Astrocyte of the cerebellum (primary cell): ENCODE results near the gene SLC31A1.

Source experiments
- DNase-seq: peaks from one replicate; pipeline ENCODE4 v3.0.0-alpha.2; 2011; ENCODE audit warnings: low read depth
- H3K4me3 ChIP-seq: 2 replicates; pipeline ENCODE4 v1.5.1; 2011; ENCODE audit warnings: mild to moderate bottlenecking, low read depth, low read length, moderate library complexity
- in situ Hi-C: cut with HindIII; loops from 2 replicates; pipeline ENCODE4 v1.10.0; 2017; ENCODE audit warnings: low sequenced_read_pairs
- TF ChIP-seq, protein P1 (sequence below): IDR thresholded peaks from 2 replicates; pipeline ENCODE4 v1.5.1; 2012; ENCODE audit warnings: low read length, low read depth, moderate library complexity, mild to moderate bottlenecking; ENCODE audit errors: missing control alignments

Gene SLC31A1

GRCh38 chr9:113266174-113266573 lies 44.8 kb downstream of the SLC31A1 start:
- in situ Hi-C loops = no loop called here
- no peak overlapping the region for H3K4me3 ChIP-seq
- no peak for DNase-seq
- TF ChIP-seq, protein P1, sequence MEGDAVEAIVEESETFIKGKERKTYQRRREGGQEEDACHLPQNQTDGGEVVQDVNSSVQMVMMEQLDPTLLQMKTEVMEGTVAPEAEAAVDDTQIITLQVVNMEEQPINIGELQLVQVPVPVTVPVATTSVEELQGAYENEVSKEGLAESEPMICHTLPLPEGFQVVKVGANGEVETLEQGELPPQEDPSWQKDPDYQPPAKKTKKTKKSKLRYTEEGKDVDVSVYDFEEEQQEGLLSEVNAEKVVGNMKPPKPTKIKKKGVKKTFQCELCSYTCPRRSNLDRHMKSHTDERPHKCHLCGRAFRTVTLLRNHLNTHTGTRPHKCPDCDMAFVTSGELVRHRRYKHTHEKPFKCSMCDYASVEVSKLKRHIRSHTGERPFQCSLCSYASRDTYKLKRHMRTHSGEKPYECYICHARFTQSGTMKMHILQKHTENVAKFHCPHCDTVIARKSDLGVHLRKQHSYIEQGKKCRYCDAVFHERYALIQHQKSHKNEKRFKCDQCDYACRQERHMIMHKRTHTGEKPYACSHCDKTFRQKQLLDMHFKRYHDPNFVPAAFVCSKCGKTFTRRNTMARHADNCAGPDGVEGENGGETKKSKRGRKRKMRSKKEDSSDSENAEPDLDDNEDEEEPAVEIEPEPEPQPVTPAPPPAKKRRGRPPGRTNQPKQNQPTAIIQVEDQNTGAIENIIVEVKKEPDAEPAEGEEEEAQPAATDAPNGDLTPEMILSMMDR = no peak

GRCh38 chr9:113267911-113268566 lies 46.7 kb downstream of the SLC31A1 start:
- TF ChIP-seq, protein P1 = no peak
- in situ Hi-C loops = no loop called here
- no peak for DNase-seq
- H3K4me3 ChIP-seq = no peak overlapping the region

DNA sequence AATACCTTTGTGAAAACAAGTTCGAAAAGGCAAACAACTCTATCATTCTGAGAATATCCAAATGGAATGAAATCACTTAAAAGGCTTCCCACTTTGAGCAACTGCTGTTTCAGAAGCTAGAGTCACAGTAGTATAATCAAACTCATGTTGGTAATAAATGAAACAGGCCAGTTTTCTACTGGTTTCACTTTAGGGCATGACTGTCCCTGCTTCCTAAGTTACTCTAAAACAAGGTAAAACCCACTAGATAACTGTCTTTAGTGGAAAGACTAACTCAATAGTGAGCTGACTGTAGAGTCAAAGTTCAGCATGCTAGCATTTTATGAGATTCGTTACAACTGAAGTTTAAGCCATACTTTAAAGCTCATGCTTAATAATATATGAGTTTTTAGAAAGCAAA lies 48.0 kb downstream of the SLC31A1 start:
- DNase-seq = no peak
- TF ChIP-seq, protein P1 = no peak
- in situ Hi-C loops = no loop called here
- no peak overlapping the region for H3K4me3 ChIP-seq

DNA sequence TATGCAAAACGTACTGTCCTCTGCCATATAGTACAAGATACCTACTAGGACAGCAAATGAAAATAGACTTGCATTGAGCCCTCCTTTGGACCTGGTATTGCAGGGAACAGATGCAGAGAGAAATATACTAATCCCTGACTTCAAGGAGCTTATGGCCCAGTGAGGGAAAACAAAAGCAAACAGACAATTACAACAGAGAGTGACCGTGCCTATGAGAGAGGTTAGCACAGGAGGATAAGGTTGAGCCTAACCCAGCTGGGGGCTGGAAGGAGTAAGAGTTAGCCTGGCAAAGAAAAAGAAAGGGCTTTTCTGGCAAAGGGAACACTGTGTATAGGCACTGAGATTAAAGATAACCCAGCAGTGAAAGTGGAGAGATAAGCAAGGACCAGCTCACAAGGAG lies 48.5 kb downstream of the SLC31A1 start:
- no peak for DNase-seq
- TF ChIP-seq, protein P1 = no peak
- in situ Hi-C loops = no loop called here
- H3K4me3 ChIP-seq = no peak overlapping the region

DNA sequence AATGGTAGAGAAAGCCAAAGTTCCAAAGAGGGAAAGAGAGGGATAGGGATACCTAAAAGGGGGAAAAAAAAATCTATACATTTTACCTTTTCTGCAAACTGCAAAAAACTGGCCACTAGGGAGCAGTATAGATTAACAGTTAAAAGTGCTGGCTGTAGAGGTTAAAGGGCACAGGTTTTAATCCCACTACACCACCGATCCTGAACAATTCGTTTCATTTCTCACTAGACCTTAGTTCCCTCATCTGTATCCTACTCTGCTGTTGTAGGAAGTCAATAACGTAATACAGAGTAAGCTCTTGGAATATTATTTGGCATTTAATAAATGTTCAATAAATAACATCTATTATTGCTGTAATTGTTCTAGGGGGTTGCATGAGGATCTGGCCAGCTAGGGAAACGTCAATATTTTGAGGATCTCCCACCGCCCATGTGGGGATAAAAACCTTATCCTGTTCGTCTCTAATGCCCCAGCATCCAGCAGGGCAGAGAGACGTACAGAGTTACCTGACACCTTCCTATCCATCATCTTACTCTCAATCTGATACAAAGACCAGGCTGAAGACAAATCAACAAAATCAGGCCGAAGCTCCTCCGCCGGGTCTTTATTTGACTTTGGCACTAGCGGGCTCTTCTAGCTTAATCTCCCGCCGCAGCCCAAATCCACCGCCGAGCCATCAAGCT lies 53.3 kb downstream of the SLC31A1 start:
- peak; percentile 20 for DNase-seq
- TF ChIP-seq, protein P1 = peak; percentile 63
- in situ Hi-C loops = loop anchor here (25.0 kb wide), 1 partner anchor 388 kb away; no protein-coding TSS in a partner anchor
- H3K4me3 ChIP-seq = peak overlapping the region; percentile 95

GRCh38 chr9:113275157-113276131 lies 54.1 kb downstream of the SLC31A1 start, which contains the start of the genes CDC26 and PRPF4:
TSS of gene CDC26 (minus strand) at chr9:113275572. CDS start at chr9:113272507, 3,065 bp downstream.
TSS of gene PRPF4 (plus strand) at chr9:113275658. CDS start at chr9:113275744, 86 bp downstream.
- peak; percentile 99 for DNase-seq
- TF ChIP-seq, protein P1 = no peak
- in situ Hi-C loops = loop anchor here (25.0 kb wide), 1 partner anchor 387 kb away; no protein-coding TSS in a partner anchor
- peak within 1 kb of the TSS; percentile 95 for H3K4me3 ChIP-seq
